H1 (cell line): ENCODE results near the gene VARS2. TPM values are rescaled to one million over a fixed set of nuclear protein-coding genes. Genes with fewer than 3 reads are reported as not detected.
A peak's percentile ranks its signal among the peaks of the same experiment; 100 is the strongest.

Experiments used
- CTCF ChIA-PET: fragments of 300-600 bp; sonication (Branson Sonifier 250); formaldehyde crosslinking; loops from one replicate; lab custom pipeline; 2021; ENCODE audit not compliant: partially characterized antibody; lab: Charles Lee
- POLR2A ChIA-PET: fragments of 300-600 bp; sonication (Branson Sonifier 250); formaldehyde crosslinking; loops from one replicate; lab custom pipeline; 2021; ENCODE audit warnings: inconsistent platforms; ENCODE audit not compliant: partially characterized antibody; lab: Charles Lee
- DNase-seq, 2 experiments: peaks; one replicate each; pipeline versions ENCODE4 v3.0.0 to v3.0.0-alpha.2; 2010 to 2022; ENCODE audit warnings: low spot score in 2 of 2, low read depth in 1 of 2, mixed read lengths in 1 of 2
- FAIRE-seq: peaks from 2 replicates; lab custom pipeline; 2011; peaks lifted over from hg19 to GRCh38; lab: Jason Lieb, UNC
- H2AFZ ChIP-seq: 2 replicates; pipeline ENCODE4 v1.8.1; 2012; ENCODE audit warnings: low read length, inconsistent platforms
- H2AK5ac ChIP-seq: 2 replicates; pipeline ENCODE4 v1.6.1; 2013; ENCODE audit warnings: low read depth, low read length
- H2BK120ac ChIP-seq: replicated peaks from 2 replicates; pipeline ENCODE3; 2013; ENCODE audit warnings: low read depth, low read length, inconsistent platforms
- H2BK12ac ChIP-seq: 2 replicates; pipeline ENCODE4 v1.6.1; 2013; ENCODE audit warnings: low read depth, low read length
- H2BK15ac ChIP-seq: 2 replicates; pipeline ENCODE4 v1.6.1; 2013; ENCODE audit warnings: low read length
- H2BK20ac ChIP-seq: 2 replicates; pipeline ENCODE4 v1.6.1; 2013; ENCODE audit warnings: low read length
- H2BK5ac ChIP-seq: 2 replicates; pipeline ENCODE4 v1.6.1; 2013; ENCODE audit warnings: low read depth, low read length
- H3K14ac ChIP-seq: 2 replicates; pipeline ENCODE4 v1.6.1; 2013; ENCODE audit warnings: inconsistent platforms; ENCODE audit not compliant: insufficient read length
- H3K18ac ChIP-seq: 2 replicates; pipeline ENCODE4 v1.6.1; 2013; ENCODE audit warnings: low read length; ENCODE audit errors: extremely low read depth
- H3K23ac ChIP-seq: 2 replicates; pipeline ENCODE4 v1.6.1; 2013; ENCODE audit warnings: inconsistent platforms; ENCODE audit not compliant: insufficient read length
- H3K23me2 ChIP-seq: 2 replicates; pipeline ENCODE4 v1.6.1; 2013; ENCODE audit warnings: low read depth, low read length
- H3K27ac ChIP-seq: 2 replicates; pipeline ENCODE4 v1.6.1; 2011; ENCODE audit warnings: low read depth, low read length, inconsistent platforms
- H3K27me3 ChIP-seq, 4 experiments: replicated peaks in 1 of 4; 1 replicate in 1 of 4; 2 replicates in 3 of 4; pipeline versions ENCODE4 v1.6.1 to v1.8.1; 2011 to 2013; ENCODE audit warnings: low read length in 3 of 4, mild to moderate bottlenecking in 3 of 4, inconsistent platforms in 2 of 4, mixed read lengths in 2 of 4, moderate library complexity in 1 of 4; ENCODE audit not compliant: control insufficient read depth in 3 of 4, insufficient read depth in 3 of 4; ENCODE audit errors: extremely low read depth in 1 of 4
- H3K36me3 ChIP-seq, 4 experiments: 2 replicates each; pipeline versions ENCODE4 v1.6.1 to v1.8.1; 2011 to 2013; ENCODE audit warnings: mild to moderate bottlenecking in 4 of 4, low read length in 3 of 4, moderate library complexity in 2 of 4, control low read depth in 1 of 4, inconsistent platforms in 1 of 4; ENCODE audit not compliant: insufficient read depth in 4 of 4, control insufficient read depth in 2 of 4
- H3K4ac ChIP-seq: replicated peaks from 2 replicates; pipeline ENCODE3; 2013; ENCODE audit warnings: low read length, low read depth, mixed read lengths, inconsistent platforms; ENCODE audit not compliant: insufficient read length
- H3K4me1 ChIP-seq, 4 experiments: replicated peaks in 1 of 4; 1 replicate in 1 of 4; 2 replicates in 3 of 4; pipeline versions ENCODE4 v1.6.1 to v1.8.1; 2011 to 2013; ENCODE audit warnings: low read length in 3 of 4, inconsistent platforms in 2 of 4, mixed read lengths in 1 of 4; ENCODE audit not compliant: insufficient read depth in 4 of 4, control insufficient read depth in 3 of 4
- H3K4me2 ChIP-seq, 2 experiments: 2 replicates each; pipeline versions ENCODE4 v1.6.1 to v1.8.1; 2011 to 2013; ENCODE audit warnings: low read depth in 2 of 2, low read length in 2 of 2, control low read depth in 1 of 2, inconsistent platforms in 1 of 2, mild to moderate bottlenecking in 1 of 2; ENCODE audit not compliant: insufficient read depth in 1 of 2
- H3K4me3 ChIP-seq, 4 experiments: fragments of 200-600, 300-600 bp in 1 of 4; sonication (generic), shearing (Covaris generic), sonication (Bioruptor Twin) in 1 of 4; 2 replicates each; pipeline versions ENCODE4 v1.5.1 to v1.8.1; 2011 to 2016; ENCODE audit warnings: low read length in 4 of 4, low read depth in 3 of 4, control low read depth in 2 of 4, inconsistent platforms in 2 of 4, mild to moderate bottlenecking in 2 of 4, mixed read lengths in 1 of 4, moderate library complexity in 1 of 4; ENCODE audit not compliant: insufficient read depth in 2 of 4; ENCODE audit errors: extremely low read depth in 1 of 4
- H3K56ac ChIP-seq: replicated peaks from 2 replicates; pipeline ENCODE3; 2013; ENCODE audit warnings: low read depth, mild to moderate bottlenecking, mixed read lengths, low read length, inconsistent platforms; ENCODE audit not compliant: insufficient read length
- H3K79me1 ChIP-seq: 2 replicates; pipeline ENCODE4 v1.6.1; 2013; ENCODE audit warnings: low read depth, low read length, control low read depth
- H3K79me2 ChIP-seq, 2 experiments: 2 replicates each; pipeline versions ENCODE4 v1.6.1 to v1.8.1; 2012 to 2013; ENCODE audit warnings: low read length in 2 of 2, mild to moderate bottlenecking in 2 of 2, inconsistent platforms in 1 of 2; ENCODE audit not compliant: insufficient read depth in 2 of 2, control insufficient read depth in 1 of 2
- H3K9ac ChIP-seq, 4 experiments: replicated peaks in 1 of 4; 1 replicate in 1 of 4; 2 replicates in 3 of 4; pipeline versions ENCODE4 v1.6.1 to v1.8.1; 2011 to 2013; ENCODE audit warnings: low read depth in 3 of 4, low read length in 3 of 4, control low read depth in 2 of 4, mild to moderate bottlenecking in 2 of 4, moderate library complexity in 2 of 4, inconsistent platforms in 1 of 4; ENCODE audit errors: extremely low read depth in 1 of 4
- H3K9me3 ChIP-seq, 2 experiments: 2 replicates each; pipeline versions ENCODE4 v1.6.1 to v1.8.1; 2012 to 2013; ENCODE audit warnings: mild to moderate bottlenecking in 2 of 2, moderate library complexity in 2 of 2, control low read depth in 1 of 2, inconsistent platforms in 1 of 2, low read depth in 1 of 2, low read length in 1 of 2, mixed read lengths in 1 of 2; ENCODE audit not compliant: insufficient read depth in 2 of 2
- H4K20me1 ChIP-seq, 2 experiments: replicated peaks in 1 of 2; 2 replicates each; pipeline versions ENCODE3 to v1.8.1; 2011 to 2013; ENCODE audit warnings: inconsistent platforms in 2 of 2, low read length in 2 of 2, mild to moderate bottlenecking in 1 of 2; ENCODE audit not compliant: insufficient read depth in 2 of 2, control insufficient read depth in 1 of 2
- H4K5ac ChIP-seq: 2 replicates; pipeline ENCODE4 v1.6.1; 2013; ENCODE audit warnings: low read length, low read depth, mixed read lengths, inconsistent platforms; ENCODE audit not compliant: insufficient read length
- H4K8ac ChIP-seq: 2 replicates; pipeline ENCODE4 v1.8.0; 2013; ENCODE audit warnings: mild to moderate bottlenecking, moderate library complexity, low read length, inconsistent platforms; ENCODE audit not compliant: insufficient read depth; ENCODE audit errors: extremely low read depth
- H4K91ac ChIP-seq: replicated peaks from 2 replicates; pipeline ENCODE3; 2013; ENCODE audit warnings: low read length, mixed read lengths, inconsistent platforms; ENCODE audit not compliant: insufficient read length
- BRCA1 ChIP-seq: IDR thresholded peaks from 2 replicates; pipeline ENCODE4 v1.6.1; 2012; ENCODE audit warnings: low read depth, low read length, improper control_type of control experiment
- CREB1 ChIP-seq: IDR thresholded peaks from 2 replicates; pipeline ENCODE4 v1.6.1; 2012; ENCODE audit warnings: inconsistent platforms
- GABPA ChIP-seq: IDR thresholded peaks from 2 replicates; pipeline ENCODE4 v1.6.1; 2011; ENCODE audit warnings: mild to moderate bottlenecking, low read length, moderate library complexity, borderline replicate concordance; ENCODE audit not compliant: insufficient read depth
- HDAC6 ChIP-seq: IDR thresholded peaks from one replicate; pipeline ENCODE4 v1.7.1; 2012; ENCODE audit warnings: low read depth, mild to moderate bottlenecking, inconsistent platforms, low read length, moderate library complexity
- JUN ChIP-seq: IDR thresholded peaks from 2 replicates; pipeline ENCODE4 v1.6.1; 2011; ENCODE audit warnings: low read depth, mild to moderate bottlenecking, improper control_type of control experiment, low read length
- JUND ChIP-seq: IDR thresholded peaks from 2 replicates; pipeline ENCODE4 v1.6.1; 2011; ENCODE audit warnings: mild to moderate bottlenecking, improper control_type of control experiment, low read length
- PHF8 ChIP-seq: fragments of 200-600 bp; sonication (generic); conservative IDR thresholded peaks from 2 replicates; pipeline ENCODE4 v1.7.1; 2012; ENCODE audit warnings: low read depth, mild to moderate bottlenecking, inconsistent platforms, low read length, moderate library complexity
- POLR2A ChIP-seq, 2 experiments: IDR thresholded peaks; 1 replicate in 1 of 2; 2 replicates in 1 of 2; pipeline ENCODE4 v1.6.1; 2011; ENCODE audit warnings: low read depth in 2 of 2, low read length in 2 of 2, mild to moderate bottlenecking in 2 of 2; ENCODE audit errors: control extremely low read depth in 1 of 2
- SP4 ChIP-seq: IDR thresholded peaks from 2 replicates; pipeline ENCODE4 v1.6.1; 2012; ENCODE audit warnings: low read length, inconsistent platforms
- WGBS, 2 experiments: shearing (Covaris generic) in 1 of 2; methylation state at CpG; one replicate each; pipeline versions ENCODE4 v1.1.6 to v1.1.7; 2013 to 2015; ENCODE audit warnings: low lambda C conversion rate in 2 of 2, mixed read lengths in 2 of 2, inconsistent platforms in 1 of 2, low coverage in 1 of 2, missing lambda C conversion rate in 1 of 2; ENCODE audit not compliant: insufficient replicate concordance in 2 of 2, insufficient coverage in 1 of 2, insufficient read length in 1 of 2; ENCODE audit errors: extremely low coverage in 1 of 2, missing lambda C conversion rate in 1 of 2; 5-methylcytosine and 5-hydroxymethylcytosine counted together
- polyA plus RNA-seq, 7 experiments: library from polyadenylated mRNA; depleted of rRNA in 3 of 7; stranded (reverse) in 5 of 7; unstranded in 2 of 7; fragments of >200 nt in 5 of 7; fragments of 200-250 nt in 2 of 7; gene quantifications; 1 replicate in 5 of 7; 2 replicates in 1 of 7; 4 replicates in 1 of 7; pipeline versions ENCODE4 v1.2.1 to v1.2.3, GENCODE V29; 2011 to 2013; ENCODE audit warnings: missing spikeins in 2 of 7, mixed read lengths in 2 of 7
- total RNA-seq: library from RNA; stranded (reverse); fragmentation: NEBNext Ultra II Directional; extraction: Animal tissue kit (Norgen Biotek cat#: 25700); gene quantifications from 2 replicates; pipeline ENCODE4 v1.2.1, GENCODE V29; 2021
- TF ChIP-seq, protein P1 (sequence below): IDR thresholded peaks from 2 replicates; pipeline ENCODE4 v1.6.1; 2012; ENCODE audit warnings: inconsistent platforms

The VARS2 gene
- total and polyA plus RNA-seq, 2 of the 8 experiments (the other 6 are each of a cell fraction or from before 2014, with no cell fraction given) = 26.8 to 47.7 TPM

DNA sequence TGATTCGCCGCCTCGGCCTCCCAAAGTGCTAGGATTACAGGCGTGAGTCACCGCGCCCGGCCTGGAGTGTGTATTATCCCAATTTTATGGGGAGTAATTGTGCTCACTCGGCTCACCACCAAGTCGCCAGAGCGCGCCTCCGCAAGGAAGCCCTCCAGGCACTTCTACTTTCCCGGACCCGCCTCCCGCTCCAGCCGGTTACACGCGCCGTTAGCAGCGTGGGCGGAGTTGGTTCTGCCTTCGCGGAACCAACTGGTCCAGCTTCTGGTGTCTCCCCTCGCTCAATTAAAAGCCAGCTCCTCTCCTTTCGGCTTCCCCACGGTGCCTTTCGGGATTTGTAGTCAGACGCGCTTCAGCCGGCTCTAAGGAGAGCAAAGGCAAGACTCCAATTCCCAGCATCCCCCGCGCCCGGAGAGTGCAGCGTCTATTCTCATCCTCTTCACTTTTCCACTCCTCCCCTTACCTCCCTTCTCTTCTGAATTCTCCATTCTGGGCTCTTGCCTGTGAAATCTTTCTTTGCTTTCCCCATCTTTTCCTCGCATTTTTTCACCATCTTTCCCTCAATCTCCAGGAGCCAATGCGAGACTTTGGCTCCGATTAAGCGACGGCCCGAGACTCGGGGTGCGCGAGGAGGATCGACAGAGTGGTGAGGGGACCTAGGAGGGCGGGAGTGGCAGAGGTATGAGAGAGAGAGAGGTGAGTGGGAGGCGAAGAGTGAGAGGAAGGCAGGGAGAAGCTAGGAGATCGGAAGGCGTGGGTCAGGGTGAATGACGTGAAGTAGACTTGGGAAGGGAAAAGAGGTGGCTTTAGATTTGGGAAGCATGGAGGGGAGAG, 6.1 kb upstream of the VARS2 start, which contains the start of gene GTF2H4:
Gene GTF2H4 (plus strand): TSS at position 450 of the 834 bp plus-strand sequence.
- Histone ChIP-seq H2AK5ac (no peak within 1 kb of the TSS), H3K36me3 (peaks cover 4 to 8% (median 5%) of the 10 kb centered on the region in 4 experiments; a peak in 5 of 8 replicates), H3K56ac (peak within 1 kb of the TSS; percentile 90), H4K5ac (peak within 1 kb of the TSS; percentile 25), H3K27me3 (no peaks in the 10 kb centered on the region), H3K18ac (no peak within 1 kb of the TSS), H3K9ac (peak within 1 kb of the TSS; percentile 54 to 97 (median 64)), H3K4me1 (peaks cover 0 to 4% (median 2%) of the 10 kb centered on the region in 4 experiments; a peak in 4 of 7 replicates), H4K20me1 (peaks cover 0 to 2% of the 10 kb centered on the region in 2 experiments), H3K14ac (no peak within 1 kb of the TSS), H3K4ac (no peak within 1 kb of the TSS), H3K23me2 (peaks cover 7% of the 10 kb centered on the region), H2BK15ac (no peak within 1 kb of the TSS), H3K27ac (no peak within 1 kb of the TSS), H3K23ac (no peak within 1 kb of the TSS), H2BK20ac (no peak within 1 kb of the TSS), H3K79me2 (peaks cover 0 to 13% of the 10 kb centered on the region in 2 experiments; a peak in 2 of 4 replicates), H3K4me2 (peak within 1 kb of the TSS; percentile 72 to 97), H3K9me3 (no peaks in the 10 kb centered on the region), H3K79me1 (0 out of 2 replicates have a peak, but pooled peaks cover 2% of the 10 kb centered on the region), H2BK5ac (peak within 1 kb of the TSS; percentile 16; the same call in 1 of the 2 replicates), H2BK120ac (no peak within 1 kb of the TSS), H2AFZ (peak within 1 kb of the TSS; percentile 31; the same call in 1 of the 2 replicates), H3K4me3 (peak within 1 kb of the TSS; percentile 83 to 98 (median 98)), H2BK12ac (no peak within 1 kb of the TSS), H4K8ac (no peak within 1 kb of the TSS; the same call in 1 of the 2 replicates), H4K91ac (no peak within 1 kb of the TSS)
- POLR2A ChIA-PET = interaction anchor here (0.8 to 3.1 kb wide), 16 partner anchors 12 to 261 kb away, joined by 3 to 9 read pairs (median 4); partner anchors contain the start of gene DDR1
- 3% methylated on average over 49 of the region's 49 CpGs; no CpG with 5 or more reads in 1 of the 2 experiments for WGBS, 2 experiments
- CTCF ChIA-PET = interaction anchor here (1.0 to 9.6 kb wide), 5 partner anchors 9 to 175 kb away, joined by 3 to 98 read pairs (median 5); no protein-coding TSS in a partner anchor
- DNase-seq (peak; percentile 93 to 95), FAIRE-seq (peak; percentile 7)
- TF ChIP-seq POLR2A (IDR thresholded peaks at IDR 0.05; ENCODE audit: control extremely low read depth in 1 of 2, low read depth in 2 of 2, low read length in 2 of 2) (peak in 1 of 2 experiments; percentile 63; a peak in 2 of 3 replicates), SP4 (peak; percentile 79), PHF8 (0 out of 2 replicates have a peak, but pooled peaks have one; percentile 11), GABPA (peak; percentile 49; the same call in 1 of the 2 replicates), HDAC6 (no peak), CREB1 (peak; percentile 58), JUN (no peak), JUND (no peak), BRCA1 (no peak)
- TF ChIP-seq, protein P1, sequence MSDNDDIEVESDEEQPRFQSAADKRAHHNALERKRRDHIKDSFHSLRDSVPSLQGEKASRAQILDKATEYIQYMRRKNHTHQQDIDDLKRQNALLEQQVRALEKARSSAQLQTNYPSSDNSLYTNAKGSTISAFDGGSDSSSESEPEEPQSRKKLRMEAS = peak; percentile 81
